GM12878 (cell line): ENCODE measurements around the gene SUGP1. TPM values are rescaled to one million over a fixed set of nuclear protein-coding genes. Genes with fewer than 3 reads are reported as not detected.

Source experiments
- ASH2L ChIP-seq: fragments of 300-600, 200-600 bp; sonication (generic); IDR thresholded peaks from 2 replicates; pipeline ENCODE4 v1.6.1; 2017; ENCODE audit warnings: low read depth, mild to moderate bottlenecking, borderline replicate concordance
- ATF7 ChIP-seq: fragments of 450-650 bp; IDR thresholded peaks from 2 replicates; pipeline ENCODE4 v1.6.1; 2016; ENCODE audit warnings: low read depth, mild to moderate bottlenecking
- BACH1 ChIP-seq: fragments of 450-650 bp; IDR thresholded peaks from 2 replicates; pipeline ENCODE4 v1.6.1; 2017; ENCODE audit warnings: mild to moderate bottlenecking, borderline replicate concordance
- DPF2 ChIP-seq: fragments of 450-650 bp; IDR thresholded peaks from 2 replicates; pipeline ENCODE4 v1.6.1; 2017; ENCODE audit warnings: mild to moderate bottlenecking
- EP300 ChIP-seq, 2 experiments: fragments of 150-350 bp in 1 of 2; IDR thresholded peaks; 2 replicates each; pipeline ENCODE4 v1.6.1; 2011 to 2012; ENCODE audit warnings: low read depth in 2 of 2, low read length in 2 of 2, borderline replicate concordance in 1 of 2, improper control_type of control experiment in 1 of 2, inconsistent platforms in 1 of 2; ENCODE audit not compliant: control insufficient read depth in 1 of 2
- NR2C2 ChIP-seq: IDR thresholded peaks from 2 replicates; pipeline ENCODE4 v1.6.1; 2011; ENCODE audit warnings: borderline replicate concordance, low read depth; ENCODE audit not compliant: control insufficient read depth, insufficient read length
- NRF1 ChIP-seq: conservative IDR thresholded peaks from 2 replicates; pipeline ENCODE4 v1.6.1; 2011; ENCODE audit warnings: mild to moderate bottlenecking, low read depth, low read length, improper control_type of control experiment
- PML ChIP-seq: IDR thresholded peaks from 2 replicates; pipeline ENCODE4 v1.6.1; 2012; ENCODE audit warnings: low read length, inconsistent platforms
- POU2F2 ChIP-seq: IDR thresholded peaks from 3 replicates; pipeline ENCODE4 v1.6.1; 2011; ENCODE audit warnings: low read depth, mild to moderate bottlenecking, low read length, borderline replicate concordance
- RBBP5 ChIP-seq: fragments of 200-600 bp; sonication (generic); conservative IDR thresholded peaks from 2 replicates; pipeline ENCODE4 v1.6.1; 2016
- RELA ChIP-seq: fragments of 450-650 bp; IDR thresholded peaks from 2 replicates; pipeline ENCODE4 v1.8.0; 2014; ENCODE audit warnings: borderline replicate concordance; ENCODE audit not compliant: partially characterized antibody
- SIN3A ChIP-seq: IDR thresholded peaks from 2 replicates; pipeline ENCODE4 v1.6.1; 2012; ENCODE audit warnings: low read depth, low read length, improper control_type of control experiment
- SIX5 ChIP-seq: IDR thresholded peaks from 2 replicates; pipeline ENCODE4 v1.6.1; 2011; ENCODE audit warnings: mild to moderate bottlenecking, low read depth, low read length, moderate library complexity; ENCODE audit not compliant: severe bottlenecking
- SUPT20H ChIP-seq: IDR thresholded peaks from 2 replicates; pipeline ENCODE4 v1.6.1; 2011; ENCODE audit warnings: low read depth, mild to moderate bottlenecking, low read length, moderate library complexity, borderline replicate concordance; ENCODE audit not compliant: control insufficient read depth
- ZNF274 ChIP-seq: IDR thresholded peaks from one replicate; pipeline ENCODE4 v1.8.0; 2011; ENCODE audit not compliant: insufficient read length, insufficient read depth
- ZZZ3 ChIP-seq: IDR thresholded peaks from 2 replicates; pipeline ENCODE4 v1.6.1; 2011; ENCODE audit warnings: low read depth; ENCODE audit not compliant: control insufficient read depth, insufficient read length
- polyA plus RNA-seq, 11 experiments: library from polyadenylated mRNA; depleted of rRNA in 4 of 11; unstranded in 6 of 11; stranded (reverse) in 5 of 11; fragments of >200 nt; fragmentation: Nextera tagmentation in 4 of 11; fragmentation: Illumina TruSeq in 1 of 11; extraction: Ambion mirVana in 4 of 11; extraction: Trizol in 1 of 11; gene quantifications; 1 replicate in 1 of 11; 2 replicates in 10 of 11; pipeline versions ENCODE4 v1.2.1 to v1.2.3, GENCODE V29; 2011 to 2016; ENCODE audit warnings: inconsistent platforms in 2 of 11, missing spikeins in 2 of 11, low read depth in 1 of 11
- total RNA-seq, 4 experiments: library from RNA; depleted of rRNA in 3 of 4; stranded (reverse); fragments of >200 nt in 3 of 4; fragmentation: Illumina TruSeq in 1 of 4; extraction: Trizol in 1 of 4; gene quantifications; 2 replicates each; pipeline versions ENCODE4 v1.2.1 to v1.2.3, GENCODE V29; 2013 to 2021
- TF ChIP-seq, protein P1 (sequence below): fragments of 450-650 bp; IDR thresholded peaks from 2 replicates; pipeline ENCODE4 v1.6.1; 2018; ENCODE audit warnings: mild to moderate bottlenecking, low read depth, moderate library complexity; ENCODE audit not compliant: partially characterized antibody
- TF ChIP-seq, protein P2 (sequence below): IDR thresholded peaks from 2 replicates; pipeline ENCODE4 v1.6.1; 2011; ENCODE audit warnings: borderline replicate concordance, low read depth, mild to moderate bottlenecking, moderate library complexity, mixed read lengths, low read length; ENCODE audit not compliant: insufficient read depth; ENCODE audit errors: extremely low read length
- TF ChIP-seq, protein P3 (sequence below): fragments of 450-650 bp; IDR thresholded peaks from 2 replicates; pipeline ENCODE4 v1.6.1; 2017; ENCODE audit warnings: antibody characterized with exemption, mild to moderate bottlenecking, moderate library complexity
- TF ChIP-seq, protein P4 (sequence below): fragments of 450-650 bp; IDR thresholded peaks from 2 replicates; pipeline ENCODE4 v1.6.1; 2018; ENCODE audit warnings: borderline replicate concordance, mild to moderate bottlenecking; ENCODE audit not compliant: partially characterized antibody

The SUGP1 gene
- total and polyA plus RNA-seq, 10 of the 15 experiments (the other 5 are each of a cell fraction or from before 2014, with no cell fraction given) = 1.6 to 70.2 (median 38.4) TPM

DNA sequence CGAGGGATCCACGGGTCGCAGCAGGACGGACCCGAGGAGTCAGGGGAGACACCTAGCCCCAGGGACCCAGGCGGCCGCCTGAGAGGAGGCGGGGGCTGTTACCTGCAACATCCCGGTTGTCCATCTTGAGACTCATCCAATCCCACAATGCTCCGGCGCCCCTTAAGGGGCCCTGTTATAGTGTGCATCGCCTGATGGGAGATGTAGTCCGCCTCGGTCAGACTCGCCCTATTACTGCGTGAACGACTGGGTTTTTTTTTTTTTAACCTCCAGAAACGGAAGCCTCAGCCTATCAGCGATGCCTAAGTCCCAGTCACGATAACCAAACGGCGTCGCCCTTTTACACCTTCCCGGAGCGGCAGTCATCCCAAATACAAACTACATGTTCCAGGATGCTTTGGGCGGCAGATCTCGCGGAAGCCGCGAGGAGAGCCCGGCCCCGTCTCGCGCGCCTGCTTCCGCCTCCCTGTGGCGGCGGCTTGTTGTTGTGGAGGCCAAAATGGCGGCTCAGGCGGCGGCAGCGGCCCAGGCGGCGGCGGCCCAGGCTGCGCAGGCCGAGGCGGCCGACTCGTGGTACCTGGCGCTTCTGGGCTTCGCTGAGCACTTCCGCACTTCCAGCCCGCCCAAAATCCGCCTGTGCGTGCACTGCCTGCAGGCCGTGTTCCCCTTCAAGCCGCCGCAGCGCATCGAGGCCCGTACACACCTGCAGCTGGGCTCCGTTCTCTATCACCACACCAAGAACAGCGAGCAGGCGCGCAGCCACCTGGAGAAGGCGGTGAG is at the start of gene SUGP1, which contains the start of gene MAU2 (continued):
- TF ChIP-seq, protein P1, sequence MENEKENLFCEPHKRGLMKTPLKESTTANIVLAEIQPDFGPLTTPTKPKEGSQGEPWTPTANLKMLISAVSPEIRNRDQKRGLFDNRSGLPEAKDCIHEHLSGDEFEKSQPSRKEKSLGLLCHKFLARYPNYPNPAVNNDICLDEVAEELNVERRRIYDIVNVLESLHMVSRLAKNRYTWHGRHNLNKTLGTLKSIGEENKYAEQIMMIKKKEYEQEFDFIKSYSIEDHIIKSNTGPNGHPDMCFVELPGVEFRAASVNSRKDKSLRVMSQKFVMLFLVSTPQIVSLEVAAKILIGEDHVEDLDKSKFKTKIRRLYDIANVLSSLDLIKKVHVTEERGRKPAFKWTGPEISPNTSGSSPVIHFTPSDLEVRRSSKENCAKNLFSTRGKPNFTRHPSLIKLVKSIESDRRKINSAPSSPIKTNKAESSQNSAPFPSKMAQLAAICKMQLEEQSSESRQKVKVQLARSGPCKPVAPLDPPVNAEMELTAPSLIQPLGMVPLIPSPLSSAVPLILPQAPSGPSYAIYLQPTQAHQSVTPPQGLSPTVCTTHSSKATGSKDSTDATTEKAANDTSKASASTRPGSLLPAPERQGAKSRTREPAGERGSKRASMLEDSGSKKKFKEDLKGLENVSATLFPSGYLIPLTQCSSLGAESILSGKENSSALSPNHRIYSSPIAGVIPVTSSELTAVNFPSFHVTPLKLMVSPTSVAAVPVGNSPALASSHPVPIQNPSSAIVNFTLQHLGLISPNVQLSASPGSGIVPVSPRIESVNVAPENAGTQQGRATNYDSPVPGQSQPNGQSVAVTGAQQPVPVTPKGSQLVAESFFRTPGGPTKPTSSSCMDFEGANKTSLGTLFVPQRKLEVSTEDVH = no peak
- TF ChIP-seq SUPT20H (no peak), RELA (peak; percentile 19), NRF1 (no peak), NR2C2 (no peak), SIN3A (peak; percentile 60), ZZZ3 (no peak), EP300 (IDR thresholded peaks at IDR 0.05; ENCODE audit: borderline replicate concordance in 1 of 2, control insufficient read depth in 1 of 2, low read depth in 2 of 2, low read length in 2 of 2) (no peak), RBBP5 (no peak), DPF2 (peak; percentile 38; the same call in 1 of the 2 replicates), ATF7 (peak; percentile 49), PML (peak; percentile 93), ASH2L (no peak), ZNF274 (no peak), BACH1 (peak; percentile 74; the same call in 1 of the 2 replicates), SIX5 (peak; percentile 80), POU2F2 (peak; percentile 83)
- TF ChIP-seq, protein P2, sequence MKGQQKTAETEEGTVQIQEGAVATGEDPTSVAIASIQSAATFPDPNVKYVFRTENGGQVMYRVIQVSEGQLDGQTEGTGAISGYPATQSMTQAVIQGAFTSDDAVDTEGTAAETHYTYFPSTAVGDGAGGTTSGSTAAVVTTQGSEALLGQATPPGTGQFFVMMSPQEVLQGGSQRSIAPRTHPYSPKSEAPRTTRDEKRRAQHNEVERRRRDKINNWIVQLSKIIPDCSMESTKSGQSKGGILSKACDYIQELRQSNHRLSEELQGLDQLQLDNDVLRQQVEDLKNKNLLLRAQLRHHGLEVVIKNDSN = no peak
- TF ChIP-seq, protein P3, sequence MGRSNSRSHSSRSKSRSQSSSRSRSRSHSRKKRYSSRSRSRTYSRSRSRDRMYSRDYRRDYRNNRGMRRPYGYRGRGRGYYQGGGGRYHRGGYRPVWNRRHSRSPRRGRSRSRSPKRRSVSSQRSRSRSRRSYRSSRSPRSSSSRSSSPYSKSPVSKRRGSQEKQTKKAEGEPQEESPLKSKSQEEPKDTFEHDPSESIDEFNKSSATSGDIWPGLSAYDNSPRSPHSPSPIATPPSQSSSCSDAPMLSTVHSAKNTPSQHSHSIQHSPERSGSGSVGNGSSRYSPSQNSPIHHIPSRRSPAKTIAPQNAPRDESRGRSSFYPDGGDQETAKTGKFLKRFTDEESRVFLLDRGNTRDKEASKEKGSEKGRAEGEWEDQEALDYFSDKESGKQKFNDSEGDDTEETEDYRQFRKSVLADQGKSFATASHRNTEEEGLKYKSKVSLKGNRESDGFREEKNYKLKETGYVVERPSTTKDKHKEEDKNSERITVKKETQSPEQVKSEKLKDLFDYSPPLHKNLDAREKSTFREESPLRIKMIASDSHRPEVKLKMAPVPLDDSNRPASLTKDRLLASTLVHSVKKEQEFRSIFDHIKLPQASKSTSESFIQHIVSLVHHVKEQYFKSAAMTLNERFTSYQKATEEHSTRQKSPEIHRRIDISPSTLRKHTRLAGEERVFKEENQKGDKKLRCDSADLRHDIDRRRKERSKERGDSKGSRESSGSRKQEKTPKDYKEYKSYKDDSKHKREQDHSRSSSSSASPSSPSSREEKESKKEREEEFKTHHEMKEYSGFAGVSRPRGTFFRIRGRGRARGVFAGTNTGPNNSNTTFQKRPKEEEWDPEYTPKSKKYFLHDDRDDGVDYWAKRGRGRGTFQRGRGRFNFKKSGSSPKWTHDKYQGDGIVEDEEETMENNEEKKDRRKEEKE = no peak
- TF ChIP-seq, protein P4, sequence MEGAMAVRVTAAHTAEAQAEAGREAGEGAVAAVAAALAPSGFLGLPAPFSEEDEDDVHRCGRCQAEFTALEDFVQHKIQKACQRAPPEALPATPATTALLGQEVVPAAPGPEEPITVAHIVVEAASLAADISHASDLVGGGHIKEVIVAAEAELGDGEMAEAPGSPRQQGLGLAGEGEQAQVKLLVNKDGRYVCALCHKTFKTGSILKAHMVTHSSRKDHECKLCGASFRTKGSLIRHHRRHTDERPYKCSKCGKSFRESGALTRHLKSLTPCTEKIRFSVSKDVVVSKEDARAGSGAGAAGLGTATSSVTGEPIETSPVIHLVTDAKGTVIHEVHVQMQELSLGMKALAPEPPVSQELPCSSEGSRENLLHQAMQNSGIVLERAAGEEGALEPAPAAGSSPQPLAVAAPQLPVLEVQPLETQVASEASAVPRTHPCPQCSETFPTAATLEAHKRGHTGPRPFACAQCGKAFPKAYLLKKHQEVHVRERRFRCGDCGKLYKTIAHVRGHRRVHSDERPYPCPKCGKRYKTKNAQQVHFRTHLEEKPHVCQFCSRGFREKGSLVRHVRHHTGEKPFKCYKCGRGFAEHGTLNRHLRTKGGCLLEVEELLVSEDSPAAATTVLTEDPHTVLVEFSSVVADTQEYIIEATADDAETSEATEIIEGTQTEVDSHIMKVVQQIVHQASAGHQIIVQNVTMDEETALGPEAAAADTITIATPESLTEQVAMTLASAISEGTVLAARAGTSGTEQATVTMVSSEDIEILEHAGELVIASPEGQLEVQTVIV = peak; percentile 27
